ENCODE measurements around the gene SNAP47. TPM values are rescaled to one million over a fixed set of nuclear protein-coding genes. Genes with fewer than 3 reads are reported as not detected.

The SNAP47 gene
- total and polyA plus RNA-seq, 5 donors, result 43.1 to 91.8 (median 63.3) TPM

DNA sequence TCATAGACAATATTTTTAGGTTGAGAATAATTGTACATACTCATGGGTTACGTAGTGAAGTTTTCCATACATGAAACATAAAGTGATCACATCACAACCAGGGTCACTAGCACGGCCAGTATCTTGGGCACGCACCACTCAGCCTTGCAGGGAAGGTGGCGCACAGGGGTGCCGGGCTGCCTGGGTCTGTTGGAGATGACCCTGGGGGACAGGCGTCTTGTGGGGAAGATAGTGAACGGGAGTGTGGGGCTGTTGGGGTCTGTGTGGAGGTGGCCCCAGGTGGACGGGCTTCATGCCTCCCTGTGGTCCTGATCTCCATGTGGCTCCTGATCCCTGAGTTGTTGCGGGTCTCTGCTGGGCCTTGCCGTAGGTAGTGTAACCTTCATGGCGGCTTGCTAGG is 41.9 kb downstream of the SNAP47 start:
- Histone ChIP-seq H3K27me3 (ENCODE audit: control insufficient read depth, insufficient read depth) (no peaks in the 10 kb centered on the region), H3K4me1 (ENCODE audit: control insufficient read depth, insufficient read depth, low read length) (peaks cover 2% of the 10 kb centered on the region), H3K4me3 (ENCODE audit: low read length) (no peak overlapping the region), H3K27ac (ENCODE audit: low read length) (no peak overlapping the region), H3K9me3 (ENCODE audit: control insufficient read depth, low read length) (no peaks in the 10 kb centered on the region)
- intact Hi-C loops (cut with DNase I), result no loop called here
- 93% methylated on average over 11 of the region's 11 CpGs for WGBS
- peak in 1 of 3 donors; percentile 16 for DNase-seq
- ATAC-seq, result no peak

DNA sequence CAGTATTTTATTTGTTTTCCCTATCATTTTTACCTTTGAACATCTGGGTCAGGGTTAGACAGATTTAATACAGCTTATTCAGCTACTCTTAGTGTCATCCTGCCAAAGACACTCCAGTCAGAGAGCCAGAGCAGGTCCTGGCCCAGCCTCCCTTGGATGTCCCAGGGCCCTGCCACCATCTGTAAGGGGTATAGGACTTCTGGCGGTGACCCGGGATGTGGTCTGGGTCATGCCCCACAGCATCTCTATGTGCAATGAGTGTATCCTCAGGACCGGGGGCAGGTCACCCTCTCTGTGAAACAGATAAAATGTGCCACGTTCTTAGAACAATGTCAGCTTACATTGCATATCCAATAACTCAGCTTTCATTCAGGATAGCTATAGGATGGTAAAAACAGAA is 42.4 kb downstream of the SNAP47 start:
- Histone ChIP-seq H3K4me1 (ENCODE audit: control insufficient read depth, insufficient read depth, low read length) (peaks cover 2% of the 10 kb centered on the region), H3K27me3 (ENCODE audit: control insufficient read depth, insufficient read depth) (no peaks in the 10 kb centered on the region), H3K4me3 (ENCODE audit: low read length) (no peak overlapping the region), H3K9me3 (ENCODE audit: control insufficient read depth, low read length) (no peaks in the 10 kb centered on the region), H3K27ac (ENCODE audit: low read length) (no peak overlapping the region)
- intact Hi-C loops (cut with DNase I), result no loop called here
- DNase-seq (no peak), ATAC-seq (no peak)
- WGBS, result 98% methylated on average over 4 of the region's 4 CpGs

DNA sequence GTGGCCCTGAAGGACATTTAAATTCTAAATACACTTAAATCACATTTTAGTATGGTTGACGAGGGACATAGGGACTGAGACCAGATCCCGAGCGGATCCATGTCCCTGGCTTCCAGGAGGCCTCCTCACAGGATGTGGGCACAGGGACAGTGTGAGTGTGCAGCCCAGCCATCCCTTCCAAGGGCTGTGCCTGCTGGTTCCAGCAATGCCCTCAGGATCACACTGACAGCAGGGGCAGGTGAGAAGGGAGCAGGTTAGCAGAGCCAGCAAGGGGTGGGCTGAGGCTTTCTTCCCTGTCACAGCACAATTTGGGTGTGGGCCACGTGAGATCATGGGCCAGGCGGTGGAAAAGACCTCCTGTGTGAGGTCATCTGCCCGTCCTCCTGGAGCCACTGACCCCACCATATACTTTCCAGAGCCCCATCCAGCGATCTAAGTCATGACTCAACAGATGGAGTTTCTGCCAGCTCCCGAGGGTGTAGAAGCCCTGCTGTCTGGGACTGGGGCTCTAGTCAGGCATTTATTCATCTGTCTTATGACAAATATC is 43.2 kb downstream of the SNAP47 start:
- WGBS, result 86% methylated on average over 8 of the region's 8 CpGs
- intact Hi-C loops (cut with DNase I), result no loop called here
- Histone ChIP-seq H3K4me3 (ENCODE audit: low read length) (no peak overlapping the region), H3K27ac (ENCODE audit: low read length) (no peak overlapping the region), H3K27me3 (ENCODE audit: control insufficient read depth, insufficient read depth) (no peaks in the 10 kb centered on the region), H3K4me1 (ENCODE audit: control insufficient read depth, insufficient read depth, low read length) (peaks cover 2% of the 10 kb centered on the region), H3K9me3 (ENCODE audit: control insufficient read depth, low read length) (no peaks in the 10 kb centered on the region)
- peak in 1 of 3 donors; percentile 50 for DNase-seq
- peak in 1 of 2 donors; percentile 9 for ATAC-seq

DNA sequence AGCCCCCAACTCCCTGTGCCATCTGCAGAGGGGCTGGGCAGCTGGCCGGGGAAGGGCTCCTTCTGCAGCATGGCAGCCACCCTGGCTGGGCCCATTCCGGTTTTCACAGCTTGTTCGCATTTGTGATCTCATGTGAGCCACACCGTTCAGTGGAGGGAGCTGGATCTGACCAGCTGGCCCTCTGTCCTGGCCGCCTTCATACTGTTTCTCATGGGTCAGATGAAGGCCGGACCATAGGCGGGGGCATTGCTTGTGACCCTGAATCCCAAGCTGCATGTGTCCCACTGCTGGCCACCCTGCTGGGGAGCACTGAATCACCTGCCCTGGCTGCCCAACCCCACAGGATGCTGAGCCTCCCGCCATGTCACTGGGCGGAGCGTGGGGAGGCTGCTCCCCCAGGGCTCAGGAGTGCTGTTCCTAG is 43.8 kb downstream of the SNAP47 start:
- 87% methylated on average over 10 of the region's 10 CpGs for WGBS
- peaks cover 2% of the 10 kb centered on the region for H3K4me1 ChIP-seq (ENCODE audit: control insufficient read depth, insufficient read depth, low read length)
- peak in 1 of 3 donors; percentile 27 for DNase-seq
- no peaks in the 10 kb centered on the region for H3K9me3 ChIP-seq (ENCODE audit: control insufficient read depth, low read length)
- no peak overlapping the region for H3K4me3 ChIP-seq (ENCODE audit: low read length)
- intact Hi-C loops (cut with DNase I), result no loop called here
- ATAC-seq, result no peak
- H3K27me3 ChIP-seq (ENCODE audit: control insufficient read depth, insufficient read depth), result no peaks in the 10 kb centered on the region
- no peak overlapping the region for H3K27ac ChIP-seq (ENCODE audit: low read length)

DNA sequence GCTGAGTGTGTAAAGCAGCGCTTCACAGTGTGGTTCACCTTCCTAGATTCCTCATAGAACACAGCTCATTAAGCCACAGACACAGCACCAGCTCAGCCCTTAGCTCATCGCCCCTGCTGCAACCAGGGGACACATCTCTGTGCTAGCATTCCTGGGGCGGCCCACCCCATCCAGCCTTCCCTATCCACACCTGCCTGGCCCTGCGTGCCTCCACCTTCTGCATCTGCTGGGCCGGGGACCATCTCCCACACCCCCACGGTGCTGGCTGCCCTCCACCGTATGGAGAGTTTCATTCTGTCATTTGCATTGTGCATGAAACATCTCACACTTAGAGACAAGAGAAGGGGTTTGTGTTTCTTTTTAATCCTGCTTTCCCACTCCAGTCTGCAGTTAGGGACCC is 44.5 kb downstream of the SNAP47 start:
- no peaks in the 10 kb centered on the region for H3K27me3 ChIP-seq (ENCODE audit: control insufficient read depth, insufficient read depth)
- DNase-seq, result peak in 1 of 3 donors; percentile 23
- H3K9me3 ChIP-seq (ENCODE audit: control insufficient read depth, low read length), result no peaks in the 10 kb centered on the region
- H3K27ac ChIP-seq (ENCODE audit: low read length), result no peak overlapping the region
- intact Hi-C loops (cut with DNase I), result no loop called here
- H3K4me1 ChIP-seq (ENCODE audit: control insufficient read depth, insufficient read depth, low read length), result peaks cover 2% of the 10 kb centered on the region
- peak in 1 of 2 donors; percentile 7 for ATAC-seq
- no peak overlapping the region for H3K4me3 ChIP-seq (ENCODE audit: low read length)
- 92% methylated on average over 7 of the region's 7 CpGs for WGBS

DNA sequence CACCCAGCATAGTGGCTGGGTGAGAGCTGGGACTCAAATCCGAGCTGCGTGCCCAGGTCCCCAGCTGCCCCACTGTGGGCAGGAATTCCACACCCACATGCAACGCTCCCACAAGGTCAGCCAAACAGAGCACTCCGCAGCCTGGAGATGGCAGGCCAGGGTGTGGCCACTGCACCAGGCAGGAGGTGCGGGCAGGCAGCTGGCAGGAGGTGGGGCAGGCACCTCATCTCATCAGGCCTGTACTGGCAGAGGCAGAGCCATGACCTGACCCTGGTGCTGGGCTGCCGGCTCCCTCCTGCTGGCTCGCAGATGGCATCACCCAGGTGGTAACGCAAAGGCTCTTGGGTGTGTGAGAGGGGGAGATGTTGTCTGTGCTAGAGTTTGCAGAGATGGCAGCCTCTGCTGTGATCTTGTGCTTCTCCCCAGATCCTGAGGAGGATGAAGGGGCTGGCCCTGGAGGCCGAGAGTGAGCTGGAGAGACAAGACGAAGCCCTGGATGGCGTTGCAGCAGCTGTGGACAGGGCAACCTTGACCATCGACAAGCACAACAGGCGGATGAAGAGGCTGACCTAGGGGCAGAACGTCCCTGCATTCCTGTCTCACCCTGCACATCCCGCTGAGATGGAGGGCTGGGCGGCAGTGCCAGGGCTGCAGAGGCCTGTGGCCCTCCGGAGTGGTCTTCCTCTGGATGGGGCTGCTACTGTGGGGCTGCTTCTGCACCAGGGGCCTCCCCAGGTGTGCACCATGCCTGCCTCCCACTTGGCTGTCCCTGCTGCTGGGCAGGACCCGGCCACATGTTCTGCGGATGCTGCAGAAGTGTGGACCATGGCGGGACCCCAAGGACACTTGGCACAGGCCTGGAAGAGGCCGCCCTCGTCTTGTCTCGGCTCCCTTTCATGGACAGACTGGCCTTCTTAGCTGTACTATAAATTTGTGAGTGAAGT is 45.1 kb downstream of the SNAP47 start:
- H3K27ac ChIP-seq (ENCODE audit: low read length), result no peak overlapping the region
- H3K4me1 ChIP-seq (ENCODE audit: control insufficient read depth, insufficient read depth, low read length), result no peaks in the 10 kb centered on the region
- no peak overlapping the region for H3K4me3 ChIP-seq (ENCODE audit: low read length)
- H3K27me3 ChIP-seq (ENCODE audit: control insufficient read depth, insufficient read depth), result no peaks in the 10 kb centered on the region
- ATAC-seq (peak; percentile 8 to 56), DNase-seq (peak in 1 of 3 donors; percentile 34)
- 88% methylated on average over 23 of the region's 23 CpGs for WGBS
- no peaks in the 10 kb centered on the region for H3K9me3 ChIP-seq (ENCODE audit: control insufficient read depth, low read length)
- intact Hi-C loops (cut with DNase I), result no loop called here

DNA sequence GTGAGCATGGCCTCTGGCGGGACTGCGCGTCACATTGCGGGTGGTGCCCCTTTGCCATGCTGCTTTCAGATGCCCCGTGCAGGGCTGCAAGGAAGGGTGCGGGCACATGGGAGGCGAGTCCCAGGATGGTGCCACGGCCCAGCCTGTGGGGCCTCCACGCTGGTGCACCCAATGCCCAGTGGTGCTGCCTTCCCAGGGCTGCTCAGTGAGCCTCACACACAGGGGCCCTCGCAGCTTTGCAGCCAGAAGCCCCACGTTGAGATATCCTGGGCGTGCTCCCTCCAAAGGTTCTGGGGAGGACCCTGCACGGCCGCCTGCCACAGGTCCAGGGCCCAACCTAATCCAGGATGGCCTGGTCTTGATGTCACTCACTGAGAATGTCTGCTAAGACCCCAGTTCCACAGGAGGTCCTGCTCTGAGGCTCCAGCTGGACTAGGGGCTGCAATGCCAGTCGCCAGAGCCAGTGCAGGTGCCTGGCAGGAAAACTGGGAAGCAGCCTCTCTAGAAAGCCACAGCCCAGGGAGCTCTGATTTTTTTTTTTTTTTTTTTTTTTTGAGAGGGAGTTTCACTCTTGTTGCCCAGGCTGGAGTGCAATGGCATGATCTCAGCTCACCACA is 46.2 kb downstream of the SNAP47 start:
- H3K4me3 ChIP-seq (ENCODE audit: low read length), result no peak overlapping the region
- intact Hi-C loops (cut with DNase I), result no loop called here
- 96% methylated on average over 15 of the region's 15 CpGs for WGBS
- no peaks in the 10 kb centered on the region for H3K9me3 ChIP-seq (ENCODE audit: control insufficient read depth, low read length)
- H3K27ac ChIP-seq (ENCODE audit: low read length), result no peak overlapping the region
- no peaks in the 10 kb centered on the region for H3K27me3 ChIP-seq (ENCODE audit: control insufficient read depth, insufficient read depth)
- peak in 1 of 2 donors; percentile 16 for ATAC-seq
- peak in 1 of 3 donors; percentile 43 for DNase-seq
- no peaks in the 10 kb centered on the region for H3K4me1 ChIP-seq (ENCODE audit: control insufficient read depth, insufficient read depth, low read length)

DNA sequence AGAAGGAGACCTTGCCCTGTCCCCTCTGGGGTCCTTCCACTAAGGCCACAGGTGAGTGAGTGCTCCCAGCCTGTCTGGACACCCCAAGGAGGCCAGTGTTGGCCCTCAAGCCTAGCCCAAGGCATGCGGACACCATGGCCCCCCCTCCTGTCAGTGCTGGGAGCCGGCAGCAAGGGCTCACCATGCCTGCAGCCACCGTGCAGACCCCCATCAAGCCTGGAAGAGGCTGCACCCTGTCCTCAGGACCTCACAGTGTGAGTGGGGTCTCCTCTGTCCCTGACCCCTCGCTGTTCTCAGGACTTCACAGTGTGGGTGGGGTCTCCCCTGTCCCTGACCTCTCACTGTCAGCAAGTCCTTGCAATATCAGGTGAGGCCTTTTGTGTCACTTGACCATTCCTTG is 47.0 kb downstream of the SNAP47 start:
- intact Hi-C loops (cut with DNase I), result no loop called here

DNA sequence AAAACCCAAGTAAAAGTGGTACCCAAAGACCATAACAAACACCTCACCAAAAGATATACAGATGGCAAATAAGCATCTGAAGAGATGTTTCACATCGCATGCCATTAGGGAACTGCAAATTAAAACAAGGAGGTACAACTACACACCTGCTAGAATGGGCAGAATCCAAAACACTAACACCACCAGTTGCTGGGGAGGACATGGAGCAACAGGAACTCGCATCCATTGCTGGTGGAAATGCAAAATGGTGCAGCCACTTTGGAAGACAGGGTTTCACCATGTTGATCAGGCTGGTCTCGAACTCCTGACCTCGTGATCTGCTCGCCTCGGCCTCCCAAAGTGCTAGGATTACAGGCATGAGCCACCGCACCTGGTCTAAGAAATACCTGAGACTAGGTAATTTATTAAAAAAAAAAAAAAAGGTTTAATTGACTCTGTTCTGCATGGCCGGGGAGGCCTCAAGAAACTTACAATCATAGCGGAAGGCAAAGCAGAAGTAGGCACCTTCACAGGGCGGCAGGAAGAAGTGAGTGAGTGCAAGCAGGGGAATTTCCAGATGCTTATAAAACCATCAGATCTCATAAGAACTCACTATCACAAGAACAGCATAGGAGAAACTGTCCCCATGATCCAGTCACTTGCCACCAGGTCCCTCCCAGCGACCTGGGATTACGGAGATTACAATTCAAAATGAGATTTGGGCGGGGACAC is 50.0 kb downstream of the SNAP47 start:
- Histone ChIP-seq H3K27ac (ENCODE audit: low read length) (no peak overlapping the region), H3K9me3 (ENCODE audit: control insufficient read depth, low read length) (no peaks in the 10 kb centered on the region), H3K4me3 (ENCODE audit: low read length) (no peak overlapping the region), H3K27me3 (ENCODE audit: control insufficient read depth, insufficient read depth) (no peaks in the 10 kb centered on the region), H3K4me1 (ENCODE audit: control insufficient read depth, insufficient read depth, low read length) (no peaks in the 10 kb centered on the region)
- DNase-seq (no peak), ATAC-seq (no peak)
- intact Hi-C loops (cut with DNase I), result no loop called here
- WGBS, result 90% methylated on average over 13 of the region's 13 CpGs

More for the DNA sequence above, 47.0 kb downstream of the SNAP47 start:
- 78% methylated on average over 4 of the region's 4 CpGs for WGBS
- Histone ChIP-seq H3K4me1 (ENCODE audit: control insufficient read depth, insufficient read depth, low read length) (no peaks in the 10 kb centered on the region), H3K27me3 (ENCODE audit: control insufficient read depth, insufficient read depth) (no peaks in the 10 kb centered on the region), H3K9me3 (ENCODE audit: control insufficient read depth, low read length) (no peaks in the 10 kb centered on the region), H3K4me3 (ENCODE audit: low read length) (no peak overlapping the region), H3K27ac (ENCODE audit: low read length) (no peak overlapping the region)
- no peak for ATAC-seq
- DNase-seq, result peak in 1 of 3 donors; percentile 25

DNA sequence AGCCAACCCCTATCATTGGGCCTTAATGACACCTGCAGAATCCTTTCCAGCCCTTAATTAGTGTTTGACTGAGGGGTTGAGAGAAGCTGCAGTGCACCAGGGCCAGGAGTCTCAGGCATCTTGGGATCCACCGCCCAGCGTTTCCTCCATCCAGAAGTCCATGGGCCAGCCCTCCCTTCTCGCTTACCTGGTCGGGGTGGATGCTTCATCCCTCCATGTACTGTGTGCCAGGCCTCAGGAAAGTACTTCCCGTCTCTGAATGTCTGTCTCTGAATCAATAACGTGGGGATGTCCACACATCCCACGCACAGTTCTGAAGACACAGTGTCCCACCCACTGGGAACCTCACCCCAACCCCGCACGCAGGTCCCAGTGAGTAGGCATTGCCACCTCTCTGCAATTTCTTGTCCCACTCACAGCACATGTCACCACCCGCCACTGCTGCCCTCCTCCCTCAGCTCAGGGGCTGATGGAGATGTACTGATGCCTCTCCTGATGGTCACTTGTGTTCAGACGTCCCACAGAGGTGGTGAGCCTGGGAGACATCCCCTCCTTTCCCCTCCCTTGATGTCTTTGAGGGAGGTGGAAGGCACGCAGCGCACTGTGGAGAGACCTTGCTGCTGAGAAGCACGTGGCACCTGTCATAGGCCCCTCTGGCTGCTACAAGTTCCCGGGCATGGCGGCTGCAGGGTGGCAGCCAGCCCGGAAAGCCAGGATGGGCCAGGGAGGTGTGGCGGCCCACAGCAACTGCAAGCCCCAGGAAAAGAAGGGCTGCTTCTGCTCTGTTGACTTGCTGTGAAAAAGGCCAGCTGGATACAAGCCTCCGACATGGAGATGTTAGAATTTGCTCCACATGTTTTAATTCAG is 50.8 kb downstream of the SNAP47 start:
- no peak for DNase-seq
- Histone ChIP-seq H3K4me1 (ENCODE audit: control insufficient read depth, insufficient read depth, low read length) (no peaks in the 10 kb centered on the region), H3K27me3 (ENCODE audit: control insufficient read depth, insufficient read depth) (no peaks in the 10 kb centered on the region), H3K9me3 (ENCODE audit: control insufficient read depth, low read length) (no peaks in the 10 kb centered on the region), H3K4me3 (ENCODE audit: low read length) (no peak overlapping the region), H3K27ac (ENCODE audit: low read length) (no peak overlapping the region)
- 52% methylated on average over 19 of the region's 19 CpGs for WGBS
- intact Hi-C loops (cut with DNase I), result no loop called here
- no peak for ATAC-seq
